NCI-H524 (cell line): Measurements from ENCODE around the gene ZBTB12.

Experiments
- DNase-seq, 2 experiments: peaks; one replicate each; lab custom pipeline; 2025; lab: John Stamatoyannopoulos, UW

Gene ZBTB12

GRCh38 chr6:31896856-31897611 is 4.9 kb downstream of the ZBTB12 start:
- DNase-seq = peak in 1 of 2 experiments; percentile 47

GRCh38 chr6:31896493-31896855 is 5.4 kb downstream of the ZBTB12 start:
- DNase-seq = no peak

GRCh38 chr6:31892821-31893220 is 9.1 kb downstream of the ZBTB12 start:
- no peak for DNase-seq

- DNase-seq = no peak
Observed at GRCh38 chr6:31889331-31889972, 12.4 kb downstream of the ZBTB12 start.

GRCh38 chr6:31888276-31889258 is 13.3 kb downstream of the ZBTB12 start:
- DNase-seq = peak in 1 of 2 experiments; percentile 8

- DNase-seq = no peak
Observed at GRCh38 chr6:31887173-31888007, 14.5 kb downstream of the ZBTB12 start.

GRCh38 chr6:31886541-31886991 is 15.3 kb downstream of the ZBTB12 start:
- DNase-seq = no peak

GRCh38 chr6:31884528-31885035 is 17.3 kb downstream of the ZBTB12 start:
- no peak for DNase-seq

GRCh38 chr6:31883676-31884075 is 18.2 kb downstream of the ZBTB12 start:
- DNase-seq = no peak

- peak; percentile 24 to 71 for DNase-seq
Observed at GRCh38 chr6:31882344-31882743, 19.5 kb downstream of the ZBTB12 start.

- DNase-seq = no peak
Observed at GRCh38 chr6:31881136-31881859, 20.6 kb downstream of the ZBTB12 start.

GRCh38 chr6:31880616-31881015 is 21.3 kb downstream of the ZBTB12 start:
- DNase-seq = no peak

GRCh38 chr6:31879901-31880300 is 22.0 kb downstream of the ZBTB12 start:
- no peak for DNase-seq

- DNase-seq = no peak
Observed at GRCh38 chr6:31879143-31879542, 22.7 kb downstream of the ZBTB12 start.

GRCh38 chr6:31878726-31879125 is 23.2 kb downstream of the ZBTB12 start, which contains the start of gene SLC44A4:
Gene SLC44A4, minus strand, starts transcription at chr6:31878997. Its CDS starts 17 bp downstream, at chr6:31878980.
- DNase-seq = no peak

GRCh38 chr6:31878222-31878621 is 23.7 kb downstream of the ZBTB12 start:
- DNase-seq = no peak

- no peak for DNase-seq
Observed at GRCh38 chr6:31877651-31878161, 24.2 kb downstream of the ZBTB12 start.

GRCh38 chr6:31877125-31877650 is 24.7 kb downstream of the ZBTB12 start:
- no peak for DNase-seq

GRCh38 chr6:31876357-31876756 is 25.5 kb downstream of the ZBTB12 start:
- no peak for DNase-seq

- no peak for DNase-seq
Observed at GRCh38 chr6:31875877-31876276, 26.0 kb downstream of the ZBTB12 start.
